Frontal cortex (tissue), 1 donor: Measurements from ENCODE around the gene CYB5R4. TPM values are rescaled to one million over a fixed set of nuclear protein-coding genes. Genes with fewer than 3 reads are reported as not detected.

Experiments used
- total RNA-seq: library from RNA; depleted of rRNA; stranded (reverse); fragments of >200 nt; gene quantifications from one replicate; pipeline ENCODE4 v1.2.3, GENCODE V29; 2014

CYB5R4 gene
- total RNA-seq, 1 donor from 2014 or later: 6.9 TPM

Other genes with a start within 250 kb of the CYB5R4 start
- 108 TPM for gene SNAP91, start 150.6 kb upstream of the CYB5R4 start, total RNA-seq
- 21.6 TPM for gene RIPPLY2, start 6.3 kb upstream of the CYB5R4 start, total RNA-seq
- gene MRAP2, start 174.1 kb downstream of the CYB5R4 start, total RNA-seq: 7.7 TPM